HG03558 (cell line): ENCODE results near the gene RNASE7.
"Not testable (repeated sequence)": the region's sequence is repeated elsewhere in the genome, so short reads cannot be mapped to it uniquely, and the experiment has no call there.

Experiments used
- ATAC-seq: cut with Tn5 transposase; IDR thresholded peaks from one replicate; pipeline ENCODE4 v1.9.1; 2021; ENCODE audit warnings: moderate number of reproducible peaks; ENCODE audit not compliant: unreplicated experiment; ENCODE audit errors: extremely low read depth

The RNASE7 gene, protein sequence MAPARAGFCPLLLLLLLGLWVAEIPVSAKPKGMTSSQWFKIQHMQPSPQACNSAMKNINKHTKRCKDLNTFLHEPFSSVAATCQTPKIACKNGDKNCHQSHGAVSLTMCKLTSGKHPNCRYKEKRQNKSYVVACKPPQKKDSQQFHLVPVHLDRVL

DNA sequence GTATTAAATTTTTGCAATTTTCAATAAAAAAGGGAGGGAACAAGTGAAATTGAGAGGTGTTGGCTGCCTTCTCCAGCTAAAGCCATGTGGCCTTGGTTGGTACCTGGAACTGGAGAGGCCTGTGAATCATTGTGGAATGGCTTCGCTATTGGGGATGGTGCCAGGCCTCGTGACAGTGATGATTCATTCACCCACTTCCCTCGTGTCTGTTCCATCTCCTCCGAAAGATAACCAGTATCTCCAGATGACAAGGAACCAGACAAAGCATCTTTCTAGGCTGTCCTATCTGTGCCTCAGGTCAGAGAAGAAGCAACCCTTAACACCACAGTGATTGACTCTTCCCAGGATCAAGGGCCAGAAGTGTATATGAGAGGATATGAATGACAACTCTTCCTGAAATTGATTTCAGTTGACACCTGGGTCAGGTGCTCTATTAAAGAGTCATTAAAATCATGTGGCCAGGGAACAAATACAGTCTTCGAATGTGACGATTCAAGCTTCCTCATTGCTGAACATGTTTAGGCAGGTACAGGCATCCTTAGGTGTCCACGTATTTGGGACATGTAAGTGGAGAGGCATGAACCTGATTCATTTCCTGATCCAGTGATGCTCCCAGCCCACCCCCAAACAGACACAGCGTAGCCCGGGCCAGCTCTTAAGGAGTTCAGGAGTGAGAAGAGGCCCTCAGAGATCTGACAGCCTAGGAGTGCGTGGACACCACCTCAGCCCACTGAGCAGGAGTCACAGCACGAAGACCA is at the start of gene RNASE7:
Gene RNASE7 (plus strand): TSS at position 687 of the 758 bp plus-strand sequence. CDS start 631 bp downstream, outside the sequence.
- no peak for ATAC-seq

DNA sequence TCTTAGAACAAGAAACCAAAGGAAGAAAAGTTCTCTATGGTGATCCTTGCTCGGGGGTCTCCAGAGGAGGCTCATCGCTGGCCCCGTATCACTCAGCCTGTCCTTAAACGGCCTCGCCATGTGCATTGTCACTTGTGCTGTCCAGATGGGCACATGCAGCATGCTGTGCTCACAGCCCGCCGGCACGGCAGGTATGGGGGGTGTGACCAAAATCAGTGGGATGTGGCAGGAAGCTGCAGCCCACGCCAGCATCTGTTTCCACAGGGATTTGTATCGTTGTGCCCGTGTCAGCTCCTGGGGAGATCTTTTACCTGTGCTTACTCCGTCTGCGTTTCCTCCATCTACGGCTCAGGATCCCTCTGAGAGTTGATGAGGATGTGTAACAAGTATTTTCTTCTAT is 45.6 kb upstream of the RNASE7 start:
- no peak for ATAC-seq

DNA sequence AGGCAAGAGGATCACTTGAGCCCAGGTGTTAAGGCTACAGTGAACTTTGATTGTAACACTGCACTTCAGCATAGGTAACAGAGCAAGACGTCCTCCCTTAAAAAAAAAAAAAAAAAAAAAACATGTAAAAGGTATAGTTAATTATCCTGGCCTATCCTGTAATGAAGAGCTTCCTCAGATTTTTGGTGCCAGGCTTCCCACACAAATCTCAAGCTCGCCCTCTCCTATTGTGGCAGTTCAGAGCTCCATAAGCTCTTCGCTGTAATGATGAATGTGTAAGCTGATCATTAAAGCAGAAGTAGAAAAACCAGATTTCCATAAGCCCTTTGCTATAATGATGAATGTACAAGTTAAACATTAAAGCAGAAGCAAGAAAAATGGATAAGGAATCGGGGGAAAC is 45.0 kb upstream of the RNASE7 start:
- no peak for ATAC-seq

DNA sequence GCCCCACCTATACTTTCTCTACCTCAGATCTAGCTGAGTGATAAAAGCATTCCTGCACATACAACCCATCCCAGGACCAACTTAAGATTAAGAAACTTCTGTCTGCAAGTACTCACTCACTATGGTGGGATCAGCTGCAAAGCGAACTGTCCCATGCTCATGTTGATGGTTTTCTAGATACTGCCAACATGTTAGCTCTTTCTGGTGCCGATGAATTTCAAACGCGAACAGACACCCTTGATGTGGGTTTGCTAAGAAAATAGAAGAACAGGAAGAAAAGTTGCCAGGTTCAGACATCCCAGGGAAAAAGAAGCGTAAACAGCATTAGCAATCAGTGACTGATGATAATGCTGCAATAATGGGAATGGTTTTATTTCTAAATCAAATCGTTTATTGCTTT is 44.6 kb upstream of the RNASE7 start:
- ATAC-seq, result no peak

DNA sequence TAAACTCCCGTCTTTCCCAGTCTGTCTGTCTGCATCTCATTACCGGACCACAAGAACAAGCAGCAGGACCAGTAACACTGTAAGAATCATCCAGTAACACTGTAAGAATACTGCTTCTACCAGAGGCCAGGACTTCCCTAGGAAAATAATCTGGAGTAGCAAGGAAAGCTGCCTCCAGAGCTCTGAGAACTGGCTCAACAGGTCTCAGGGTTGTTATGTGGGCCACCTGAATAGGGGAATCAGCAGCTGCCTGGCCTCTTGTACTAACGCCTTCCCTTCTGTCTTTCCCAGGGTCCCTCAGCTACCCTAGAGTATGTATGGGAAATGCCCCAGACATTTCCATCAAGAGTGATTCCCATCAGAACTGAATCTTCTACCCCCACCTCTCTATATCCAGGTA is 44.0 kb upstream of the RNASE7 start:
- ATAC-seq, result no peak

DNA sequence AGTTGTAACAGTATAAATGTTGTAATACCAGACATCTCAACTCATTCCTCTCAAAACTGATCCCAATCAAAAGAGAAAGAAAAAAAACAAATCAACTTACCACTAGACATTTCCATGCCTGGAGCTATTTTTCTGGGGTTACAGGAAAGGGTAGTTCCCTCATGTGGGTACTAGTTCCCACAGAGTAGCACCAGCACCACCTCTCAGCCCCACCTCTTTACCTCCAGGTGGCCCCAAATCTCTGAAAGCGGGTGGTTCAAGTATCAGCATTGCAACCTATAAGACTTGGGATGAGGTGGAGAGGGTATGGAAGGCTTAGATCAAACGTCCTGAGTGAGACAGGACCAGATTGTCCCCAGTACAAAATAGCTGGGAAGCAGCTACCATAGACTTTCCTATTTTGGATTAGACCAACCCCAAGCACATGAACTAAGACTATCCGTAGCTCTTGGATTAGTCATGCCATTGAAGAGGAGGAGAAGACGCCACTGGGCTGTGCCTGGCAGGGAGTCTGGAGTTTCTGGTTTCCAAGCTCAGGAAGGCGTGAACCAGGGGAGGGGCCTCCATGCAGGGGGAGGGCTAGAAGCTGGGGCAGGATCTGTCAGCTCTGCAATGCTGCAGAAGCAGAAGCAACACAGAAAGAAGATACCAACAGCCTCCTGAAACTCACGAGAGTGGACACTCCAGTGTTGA is 43.3 kb upstream of the RNASE7 start, which contains the start of gene SLC39A2:
Gene SLC39A2 (plus strand): TSS at position 620 of the 693 bp plus-strand sequence. CDS start 154 bp downstream, outside the sequence.
- no peak for ATAC-seq

DNA sequence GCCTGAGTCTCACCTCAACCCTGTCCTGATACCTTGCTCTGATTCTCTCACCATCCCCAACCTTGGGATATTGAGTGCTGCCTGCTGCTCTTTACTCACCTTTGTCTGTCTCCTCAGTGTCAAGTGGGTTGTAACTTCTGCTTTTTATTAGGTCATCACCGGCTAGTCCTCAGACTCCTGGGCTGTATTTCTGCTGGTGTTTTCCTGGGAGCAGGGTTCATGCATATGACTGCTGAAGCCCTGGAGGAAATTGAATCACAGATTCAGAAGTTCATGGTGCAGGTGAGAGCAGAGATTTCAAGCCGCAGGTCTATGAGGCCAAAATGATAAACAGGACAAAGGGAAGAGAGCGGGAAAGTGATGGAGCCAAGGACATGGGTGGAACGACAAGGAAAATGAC is 42.6 kb upstream of the RNASE7 start:
- ATAC-seq, result no peak

DNA sequence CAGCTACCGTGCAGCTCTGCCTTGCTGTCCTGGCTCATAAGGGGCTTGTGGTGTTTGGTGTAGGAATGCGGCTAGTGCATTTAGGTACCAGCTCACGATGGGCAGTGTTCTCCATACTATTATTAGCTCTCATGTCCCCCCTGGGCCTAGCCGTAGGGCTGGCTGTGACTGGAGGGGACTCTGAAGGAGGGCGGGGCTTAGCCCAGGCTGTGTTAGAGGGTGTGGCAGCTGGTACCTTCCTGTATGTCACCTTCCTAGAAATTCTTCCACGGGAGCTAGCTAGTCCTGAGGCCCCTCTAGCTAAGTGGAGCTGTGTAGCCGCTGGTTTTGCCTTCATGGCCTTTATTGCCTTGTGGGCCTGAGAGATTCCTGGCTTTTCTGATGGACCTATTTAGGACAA is 40.9 kb upstream of the RNASE7 start:
- ATAC-seq, result no peak

DNA sequence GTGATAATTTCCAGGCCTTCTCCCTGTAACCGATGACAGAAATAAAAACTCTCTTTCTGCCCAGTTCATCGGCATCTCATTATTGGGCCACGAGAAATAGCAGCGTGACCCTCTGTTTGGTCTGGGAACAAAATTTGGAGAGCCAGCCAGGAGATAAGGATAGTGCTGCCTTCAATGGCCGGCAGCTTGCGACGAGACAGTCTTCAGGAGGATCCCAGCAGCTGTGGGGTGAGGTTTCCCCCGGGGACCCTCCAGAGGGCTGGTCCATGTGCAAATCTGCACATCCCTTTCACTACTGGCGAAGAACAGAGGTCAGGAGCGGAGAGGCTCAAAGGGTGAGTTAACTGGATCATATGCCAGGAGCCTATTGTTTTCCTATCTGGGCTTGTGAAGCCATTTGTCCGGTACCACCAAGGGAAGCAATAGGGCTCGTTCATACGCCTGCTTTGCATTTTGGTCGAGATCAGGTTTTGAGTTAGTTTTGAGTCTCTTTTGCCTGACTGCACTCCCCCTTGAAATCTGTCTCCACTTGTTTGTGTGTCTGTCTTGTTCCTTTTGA is 38.3 kb upstream of the RNASE7 start:
- no peak for ATAC-seq

DNA sequence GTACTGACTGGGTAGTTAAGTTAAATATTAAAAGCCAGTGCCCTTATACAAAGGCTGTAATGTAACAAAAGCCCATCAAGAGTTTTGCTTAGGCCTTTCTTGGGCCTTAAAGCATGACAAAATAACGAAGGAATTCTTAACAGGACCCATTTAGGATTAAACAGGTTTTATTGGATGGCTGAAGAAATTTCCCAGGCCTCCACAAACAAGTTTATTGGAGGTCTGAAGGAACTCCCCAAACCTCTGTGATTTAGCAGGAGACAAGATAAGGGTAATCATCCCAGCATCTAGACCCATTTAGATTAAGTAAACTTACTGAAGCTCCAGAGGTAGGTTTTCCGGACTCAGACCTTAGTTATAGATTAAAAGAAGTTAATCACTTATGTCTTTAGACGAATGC is 32.4 kb upstream of the RNASE7 start:
- ATAC-seq, result not testable (repeated sequence)

DNA sequence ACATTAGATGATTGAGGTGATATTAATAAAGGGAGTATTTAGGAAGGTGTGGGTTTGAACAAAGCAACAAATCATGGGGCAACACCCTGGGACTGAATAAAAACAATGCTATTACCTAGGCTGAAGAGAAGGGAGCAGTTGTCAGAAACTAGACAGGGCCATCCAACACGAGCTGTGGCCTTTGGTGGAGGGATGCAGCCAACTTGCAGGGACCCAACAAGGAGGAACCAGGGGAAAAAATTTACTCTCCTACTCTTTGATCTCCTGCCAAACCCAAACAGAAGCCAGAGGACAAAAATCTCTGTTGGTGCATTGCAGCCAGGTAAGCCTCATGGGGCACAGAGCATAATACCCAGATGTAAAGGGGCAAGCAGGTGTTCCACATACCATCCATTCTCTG is 31.0 kb upstream of the RNASE7 start:
- ATAC-seq, result no peak

DNA sequence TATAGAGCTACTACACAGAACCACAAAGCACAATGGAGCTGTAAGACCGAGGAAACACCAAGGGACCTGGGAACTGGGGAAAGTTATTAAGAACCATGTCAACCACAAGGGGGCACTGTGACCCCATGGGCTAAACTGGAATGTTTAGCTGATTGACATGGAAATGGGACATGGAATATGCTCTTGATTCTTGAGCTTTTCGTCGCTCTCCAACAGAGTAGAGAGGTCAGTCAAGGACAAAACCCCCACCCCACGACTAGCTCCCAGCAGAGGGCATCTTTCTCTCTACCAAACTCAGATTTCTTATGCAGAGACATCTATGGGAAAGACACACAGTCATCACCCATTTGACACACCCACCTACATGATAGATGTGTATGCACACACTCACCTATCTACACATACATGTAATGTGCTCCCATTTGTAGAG is 27.4 kb upstream of the RNASE7 start:
- ATAC-seq, result no peak

DNA sequence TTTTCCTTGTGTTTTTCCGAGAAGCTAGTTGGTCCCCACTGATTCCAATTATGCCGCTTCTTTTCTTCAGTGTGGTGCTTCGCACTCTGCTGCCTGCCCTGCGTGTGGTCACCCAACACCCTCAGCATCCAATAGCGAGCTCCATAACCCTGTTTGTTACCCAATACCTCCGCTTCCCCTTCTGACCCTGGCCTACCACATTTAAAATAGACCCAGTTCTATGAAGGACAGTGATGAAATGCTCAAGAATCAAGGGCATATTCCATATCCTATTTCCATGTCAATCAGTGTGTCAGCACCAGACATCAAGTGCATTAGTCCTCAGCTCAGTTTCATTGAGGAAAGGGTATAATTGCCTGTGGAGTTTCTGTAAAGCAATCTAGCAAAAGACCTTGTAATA is 26.9 kb upstream of the RNASE7 start:
- ATAC-seq, result no peak

DNA sequence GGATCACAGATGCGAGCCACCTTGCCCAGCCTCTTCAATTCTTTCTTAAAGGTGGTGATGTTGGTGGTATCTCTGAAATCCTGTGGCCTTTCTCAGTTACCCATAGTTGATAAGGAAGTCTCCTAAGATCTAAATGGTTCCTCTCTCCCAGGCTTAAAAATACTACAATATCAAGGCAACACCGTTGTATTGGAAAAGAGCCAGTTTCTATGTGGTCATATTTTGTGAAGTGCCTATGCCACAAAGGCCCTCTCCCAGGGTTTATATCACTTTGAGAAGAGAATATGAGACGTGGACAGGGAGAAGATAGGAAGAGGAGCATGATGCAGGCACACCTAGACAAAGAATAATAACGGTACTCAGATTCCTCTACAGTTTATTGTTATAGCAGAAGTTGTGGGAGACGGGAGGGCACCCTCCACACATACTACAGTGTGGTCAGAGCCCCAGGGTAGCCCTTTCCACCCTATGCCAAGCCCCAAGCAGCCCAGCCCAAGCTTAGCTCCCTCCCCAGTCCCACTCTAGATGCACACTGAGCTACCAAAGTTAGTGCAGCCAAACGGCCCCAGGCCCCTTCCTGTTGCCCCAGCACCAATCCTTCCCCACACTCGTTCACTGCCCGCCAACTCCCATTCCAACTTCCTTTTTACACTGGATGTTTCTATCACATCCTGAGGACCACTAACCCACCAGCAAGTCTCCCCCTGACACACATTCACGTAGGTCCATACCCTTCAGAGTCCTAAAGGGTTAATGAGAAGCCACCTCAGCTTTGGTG is 25.6 kb upstream of the RNASE7 start:
- ATAC-seq, result no peak

DNA sequence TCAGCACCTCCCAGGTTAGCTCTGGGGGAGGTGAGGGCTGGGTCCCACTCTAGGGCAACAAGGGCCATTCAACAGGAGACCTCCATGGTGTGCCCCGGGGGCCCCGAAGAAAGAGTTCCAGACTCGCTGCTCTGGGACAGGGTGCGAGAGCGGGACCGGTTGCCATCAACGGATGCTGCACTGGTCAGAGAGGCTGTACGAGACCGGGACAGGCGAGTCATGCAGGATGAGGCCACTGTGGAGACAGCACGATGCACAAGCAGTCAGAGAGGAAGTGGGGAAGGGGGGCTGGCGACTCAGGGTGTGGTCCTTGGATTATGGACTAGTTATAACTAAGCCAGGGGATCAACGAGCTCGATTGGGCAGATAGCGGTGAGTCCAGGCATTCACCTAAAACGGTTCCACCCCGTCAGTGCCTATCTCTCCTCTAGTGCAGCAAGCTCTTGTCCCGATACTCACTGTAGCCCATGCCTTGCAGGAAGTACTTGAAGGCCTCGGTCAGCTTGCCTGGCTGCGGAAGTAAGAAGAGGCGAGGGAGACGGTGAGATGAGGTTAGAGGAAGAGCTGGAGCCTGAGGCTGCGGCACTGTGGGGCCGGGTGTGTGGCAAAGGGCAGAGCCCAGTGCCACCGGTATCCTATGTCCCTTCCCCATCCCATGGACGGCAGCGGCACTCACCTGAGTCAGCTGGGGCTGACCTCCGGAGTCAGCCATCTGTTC is 24.5 kb upstream of the RNASE7 start:
- ATAC-seq, result no peak

DNA sequence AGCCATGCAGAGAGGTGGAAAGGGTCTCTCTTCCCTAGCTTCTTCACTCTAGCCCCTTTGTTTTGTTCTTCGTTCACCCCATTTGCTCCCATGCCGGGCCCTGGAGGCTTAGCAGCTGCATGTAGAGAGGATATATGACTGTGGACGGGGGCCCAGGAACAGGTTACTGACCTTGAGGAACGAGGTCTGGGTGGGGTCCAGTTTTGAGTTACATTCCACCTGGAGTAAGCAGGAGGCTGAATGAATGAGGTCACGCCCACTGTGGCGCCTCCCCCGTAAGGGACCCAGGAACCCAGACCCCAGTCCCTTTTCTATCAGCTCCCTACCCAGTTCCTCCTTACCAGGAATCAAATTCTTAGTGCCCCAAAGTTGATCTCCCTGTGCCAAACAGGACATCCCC is 23.9 kb upstream of the RNASE7 start:
- ATAC-seq, result no peak

DNA sequence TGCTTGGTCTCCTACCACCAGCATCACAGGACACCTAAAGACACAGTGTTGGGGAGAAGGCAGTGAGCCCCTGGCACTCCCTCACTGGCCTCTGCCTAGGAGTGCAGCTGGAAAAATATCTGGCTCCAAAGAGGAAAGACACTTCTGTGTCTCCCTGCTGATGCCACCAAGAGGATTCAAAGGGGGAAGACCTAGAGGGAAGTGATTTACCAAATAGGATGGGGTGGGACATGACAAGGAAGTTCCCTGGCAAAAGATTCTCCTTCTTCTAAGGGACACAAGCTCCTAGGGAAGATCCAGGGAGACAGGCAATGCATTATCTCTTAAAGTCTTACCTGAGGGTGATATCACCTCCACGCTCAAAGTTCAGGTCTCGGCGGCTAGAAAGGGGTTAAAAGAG is 23.4 kb upstream of the RNASE7 start:
- ATAC-seq, result no peak

DNA sequence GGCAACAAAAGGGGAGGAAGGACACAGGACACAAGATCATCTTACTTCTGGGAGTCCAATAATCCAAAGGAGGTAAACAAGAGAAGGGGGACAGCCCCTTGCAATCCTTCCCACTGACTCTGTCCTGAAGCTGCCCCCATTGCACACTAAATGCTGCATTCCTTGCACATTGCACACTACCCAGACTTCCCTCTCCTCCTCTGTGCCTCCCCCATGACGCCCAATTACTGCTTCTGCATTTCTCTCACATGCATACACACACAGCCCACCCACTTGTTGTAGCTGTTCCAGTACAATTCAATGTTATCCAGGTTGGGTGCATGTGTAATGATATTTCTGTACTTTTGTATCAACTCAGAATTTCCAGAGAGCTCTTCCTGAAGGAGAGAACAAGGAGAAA is 22.8 kb upstream of the RNASE7 start:
- no peak for ATAC-seq

DNA sequence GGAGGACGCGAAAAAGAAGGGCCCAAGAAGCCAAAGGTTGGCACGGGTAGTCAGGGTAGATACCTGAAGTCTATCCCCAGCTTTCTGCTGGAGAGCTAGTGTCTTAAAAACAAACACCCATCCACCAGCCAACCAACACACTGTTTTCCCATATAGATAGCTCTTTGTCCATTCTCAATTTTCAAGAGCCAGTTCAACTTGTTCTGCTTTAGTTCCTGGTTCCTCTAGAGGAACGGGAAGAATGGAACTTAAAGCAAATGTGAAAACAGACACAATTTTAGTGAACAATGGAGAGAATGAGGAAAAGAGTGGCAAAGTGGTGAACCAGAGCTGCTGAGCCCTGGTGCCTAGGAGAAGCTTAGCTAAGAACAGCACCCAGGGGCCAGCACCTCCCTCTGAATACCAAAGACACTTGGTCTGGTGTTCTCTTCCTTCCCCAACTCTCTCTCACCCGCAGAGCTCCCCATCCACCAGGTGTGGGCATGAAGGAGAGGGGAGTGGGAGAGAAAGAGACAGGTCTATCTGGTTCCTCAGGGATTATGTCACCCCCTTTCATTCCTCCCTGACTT is 21.1 kb upstream of the RNASE7 start:
- ATAC-seq, result no peak
